WTC11 (cell line): ENCODE results near the gene GAB2.

Experiments used
- ATF1 ChIP-seq: sonication (generic); formaldehyde crosslinking; IDR thresholded peaks from 2 replicates; pipeline ENCODE4 v1.8.1; 2023; ENCODE audit warnings: mild to moderate bottlenecking, moderate library complexity, missing genetic modification reagents
- ATF3 ChIP-seq: sonication (generic); formaldehyde crosslinking; conservative IDR thresholded peaks from 2 replicates; pipeline ENCODE4 v1.8.1; 2022; ENCODE audit warnings: mild to moderate bottlenecking, missing genetic modification reagents
- CBFB ChIP-seq: sonication (generic); formaldehyde crosslinking; IDR thresholded peaks from 2 replicates; pipeline ENCODE4 v1.8.1; 2022; ENCODE audit warnings: mild to moderate bottlenecking, low read depth, missing genetic modification reagents
- CTCF ChIP-seq: fragments of 200-600 bp; IDR thresholded peaks from 2 replicates; pipeline ENCODE4 v1.8.0; 2022; ENCODE audit warnings: antibody characterized with exemption
- ERG ChIP-seq: fragments of 250-450 bp; sonication (Bioruptor Pico); IDR thresholded peaks from 2 replicates; pipeline ENCODE4 v1.8.0; 2021; ENCODE audit warnings: mild to moderate bottlenecking
- FOXP4 ChIP-seq: sonication (generic); formaldehyde crosslinking; IDR thresholded peaks from 2 replicates; pipeline ENCODE4 v1.8.0; 2022; ENCODE audit warnings: mild to moderate bottlenecking, missing genetic modification reagents
- SMAD3 ChIP-seq: sonication (generic); formaldehyde crosslinking; IDR thresholded peaks from 2 replicates; pipeline ENCODE4 v1.8.0; 2022; ENCODE audit warnings: missing genetic modification reagents, mild to moderate bottlenecking, borderline replicate concordance
- SP1 ChIP-seq: sonication (generic); formaldehyde crosslinking; conservative IDR thresholded peaks from 2 replicates; pipeline ENCODE4 v1.8.1; 2022; ENCODE audit warnings: missing genetic modification reagents
- USF1 ChIP-seq: sonication (generic); formaldehyde crosslinking; IDR thresholded peaks from 2 replicates; pipeline ENCODE4 v1.8.0; 2022; ENCODE audit warnings: mild to moderate bottlenecking, missing genetic modification reagents
- ZNF232 ChIP-seq: sonication (generic); formaldehyde crosslinking; IDR thresholded peaks from 2 replicates; pipeline ENCODE4 v1.8.0; 2022; ENCODE audit warnings: mild to moderate bottlenecking, missing genetic modification reagents
- ZNF416 ChIP-seq: fragments of 250-450 bp; sonication (Bioruptor Pico); IDR thresholded peaks from 2 replicates; pipeline ENCODE4 v1.9.0; 2021; ENCODE audit warnings: mild to moderate bottlenecking, inconsistent platforms

GRCh38 chr11:78224506-78224905 is 193.1 kb downstream of the GAB2 start:
- TF ChIP-seq CTCF (no peak), CBFB (CRISPR knock-in tag) (no peak), ERG (CRISPR knock-in tag) (no peak), USF1 (CRISPR knock-in tag) (no peak), ATF3 (CRISPR knock-in tag) (no peak), ZNF232 (CRISPR knock-in tag) (no peak), SMAD3 (CRISPR knock-in tag) (no peak), ZNF416 (CRISPR knock-in tag) (no peak), SP1 (CRISPR knock-in tag) (no peak), FOXP4 (no peak), ATF1 (CRISPR knock-in tag) (no peak)
